GM19193 (cell line): ENCODE data around the gene GBP1.

Experiments
- POLR2A ChIP-seq: IDR thresholded peaks from 4 replicates; pipeline ENCODE4 v1.6.1; 2011; ENCODE audit not compliant: insufficient read depth, insufficient read length; ENCODE audit errors: extremely low read depth

GBP1 gene

GRCh38 chr1:89069951-89070350 lies 4.9 kb upstream of the GBP1 start:
- TF ChIP-seq POLR2A = no peak

GRCh38 chr1:89068291-89068690 lies 3.3 kb upstream of the GBP1 start:
- no peak for TF ChIP-seq POLR2A

- no peak for TF ChIP-seq POLR2A
These were observed 376 bp downstream of the GBP1 start for GRCh38 chr1:89064632-89065031.

DNA sequence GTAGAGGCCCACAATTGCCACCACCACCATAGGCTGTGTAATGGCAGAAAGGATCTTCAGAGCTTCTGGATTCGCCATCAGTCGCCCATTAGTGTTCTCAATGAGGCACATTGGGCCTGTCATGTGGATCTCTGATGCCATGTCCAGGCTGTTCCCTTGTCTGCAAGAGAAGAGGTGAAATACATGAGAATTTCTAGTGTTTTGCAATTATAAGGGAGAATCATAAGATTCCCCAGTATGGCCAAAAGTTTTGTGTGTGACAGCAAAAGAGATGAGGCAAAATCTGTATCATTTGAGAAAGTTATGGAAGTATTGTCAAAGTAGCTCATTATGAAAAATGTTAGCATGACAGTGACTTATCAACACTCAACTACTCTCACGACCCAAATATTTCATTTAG lies 1.9 kb downstream of the GBP1 start:
- no peak for TF ChIP-seq POLR2A

DNA sequence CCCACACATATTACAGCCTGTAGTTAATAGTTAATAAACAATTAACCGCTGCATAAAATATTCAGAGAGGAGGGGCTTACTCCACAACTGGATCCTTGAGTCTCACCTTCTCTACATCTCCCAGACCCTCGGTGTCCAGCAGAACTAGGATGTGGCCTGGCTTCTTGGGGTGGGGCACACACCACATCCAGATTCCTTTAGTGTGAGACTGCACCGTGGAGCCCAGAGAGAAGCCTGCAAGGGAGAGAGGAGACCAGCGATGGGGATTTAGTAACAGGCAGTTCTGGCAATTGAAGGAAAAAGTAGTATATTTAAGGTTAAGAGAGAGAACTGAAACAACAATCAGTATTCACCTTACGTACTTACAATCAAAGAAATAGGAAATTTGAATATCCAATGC lies 4.9 kb downstream of the GBP1 start:
- no peak for TF ChIP-seq POLR2A

- TF ChIP-seq POLR2A = no peak
These were observed 13.1 kb downstream of the GBP1 start for GRCh38 chr1:89051955-89052312.

DNA sequence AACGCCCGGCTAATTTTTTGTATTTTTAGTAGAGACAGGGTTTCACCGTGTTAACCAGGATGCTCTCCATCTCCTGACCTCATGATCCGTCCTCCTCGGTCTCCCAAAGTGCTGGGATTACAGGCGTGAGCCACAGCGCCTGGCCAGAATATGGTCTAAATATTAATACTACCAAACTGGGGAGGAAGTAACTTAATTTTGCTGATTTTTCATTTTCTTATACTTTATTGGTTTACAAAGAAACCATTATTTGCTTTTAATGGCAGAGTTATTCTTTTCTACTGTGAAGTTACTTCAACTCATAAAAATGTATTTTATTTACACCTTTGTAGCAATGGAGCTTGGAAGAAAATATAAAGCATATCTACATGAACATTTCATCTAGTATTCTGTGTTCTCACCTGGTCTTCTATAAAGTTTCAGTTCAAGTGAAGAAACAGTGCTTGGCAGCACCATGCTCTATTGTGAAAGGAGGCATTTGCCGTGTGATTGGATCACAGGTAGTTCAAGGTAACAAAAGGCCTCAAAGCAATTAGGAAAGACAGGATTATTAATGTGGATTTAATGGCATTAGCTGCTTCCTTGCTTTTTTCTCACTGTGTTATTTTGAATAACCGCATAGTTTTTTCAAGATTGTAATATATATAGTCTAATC lies 13.6 kb downstream of the GBP1 start:
- TF ChIP-seq POLR2A = no peak

- TF ChIP-seq POLR2A = no peak
These were observed 14.4 kb downstream of the GBP1 start for GRCh38 chr1:89050649-89051033.

DNA sequence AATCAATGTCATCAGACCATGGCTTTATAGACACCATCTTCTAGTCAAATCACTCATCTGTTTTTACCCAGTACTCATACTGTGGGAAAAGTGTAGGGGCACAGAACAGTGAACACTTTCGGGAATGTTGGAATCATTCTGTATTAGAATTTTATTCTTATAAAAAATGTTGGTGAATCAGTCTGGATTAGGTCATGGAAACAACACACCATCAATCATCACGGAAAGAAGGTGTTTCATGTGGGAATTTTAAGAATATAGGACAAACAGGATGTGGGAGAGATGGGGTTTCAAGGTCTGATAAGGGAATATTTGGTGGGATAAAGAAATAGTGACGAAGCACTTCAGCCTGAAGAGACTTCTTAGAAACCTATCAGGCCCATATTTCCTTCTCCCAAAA lies 17.3 kb downstream of the GBP1 start:
- TF ChIP-seq POLR2A = no peak

- no peak for TF ChIP-seq POLR2A
These were observed 19.9 kb downstream of the GBP1 start for GRCh38 chr1:89044970-89045721.

- no peak for TF ChIP-seq POLR2A
These were observed 21.1 kb downstream of the GBP1 start for GRCh38 chr1:89043940-89044339.

DNA sequence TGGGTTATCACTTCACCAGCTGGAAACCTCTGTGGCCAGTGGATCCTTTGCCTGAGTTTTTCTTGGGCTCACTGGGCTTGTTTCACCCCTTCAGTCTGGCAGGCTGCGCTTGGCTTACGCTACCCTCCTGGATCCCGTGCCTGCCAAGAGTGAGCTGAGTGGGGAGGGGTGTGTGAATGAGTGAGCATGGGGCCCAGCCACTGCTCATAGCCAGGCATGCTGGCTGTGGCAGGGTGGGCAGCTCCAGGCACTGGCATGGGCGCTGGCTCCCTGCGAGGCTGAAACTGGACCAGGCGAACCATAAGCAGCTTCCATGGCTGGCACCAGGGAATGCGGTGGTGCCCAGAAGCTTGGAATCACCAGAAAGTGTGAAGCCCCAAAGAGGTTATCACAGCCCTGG lies 22.5 kb downstream of the GBP1 start:
- no peak for TF ChIP-seq POLR2A

DNA sequence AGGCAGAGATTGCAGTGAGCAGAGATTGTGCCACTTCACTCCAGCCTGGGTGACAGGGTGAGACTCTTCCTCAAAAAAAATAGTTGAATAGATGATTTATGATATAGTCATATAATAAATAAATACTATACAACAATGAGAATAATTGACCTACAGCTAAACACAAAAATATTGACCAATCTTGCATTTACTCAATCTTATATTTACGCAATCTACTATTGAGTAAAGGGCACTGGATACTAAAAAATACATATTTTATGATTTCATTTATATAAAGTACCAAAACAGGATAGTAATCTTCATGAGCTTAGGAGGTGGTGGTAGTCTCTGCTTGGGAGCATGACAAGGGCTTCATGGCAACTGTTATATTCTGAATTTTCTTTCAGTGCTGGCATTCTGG lies 23.3 kb downstream of the GBP1 start:
- no peak for TF ChIP-seq POLR2A

DNA sequence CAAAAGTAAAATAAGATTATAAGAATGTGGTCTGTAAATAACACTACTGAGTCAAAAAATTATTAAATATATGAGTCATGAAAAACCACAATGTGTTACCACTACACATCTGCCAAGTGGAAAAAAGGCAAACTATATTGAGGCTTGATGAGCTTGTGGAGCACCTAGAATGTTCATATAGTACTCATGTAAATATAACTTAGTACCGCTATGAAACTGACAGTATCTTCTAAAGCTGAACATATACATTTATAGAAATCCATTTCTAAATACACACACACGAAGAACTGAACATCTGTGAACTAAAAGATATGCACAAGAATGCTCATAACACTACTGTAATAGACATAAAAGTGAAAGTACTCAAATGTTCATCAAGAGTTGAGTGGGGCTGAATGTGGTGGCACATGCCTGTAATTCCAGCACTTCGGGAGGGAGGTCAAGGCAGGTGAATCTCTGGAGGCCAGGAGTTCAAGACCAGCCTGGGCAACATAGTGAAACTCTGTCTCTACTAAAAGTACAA lies 23.8 kb downstream of the GBP1 start:
- no peak for TF ChIP-seq POLR2A

DNA sequence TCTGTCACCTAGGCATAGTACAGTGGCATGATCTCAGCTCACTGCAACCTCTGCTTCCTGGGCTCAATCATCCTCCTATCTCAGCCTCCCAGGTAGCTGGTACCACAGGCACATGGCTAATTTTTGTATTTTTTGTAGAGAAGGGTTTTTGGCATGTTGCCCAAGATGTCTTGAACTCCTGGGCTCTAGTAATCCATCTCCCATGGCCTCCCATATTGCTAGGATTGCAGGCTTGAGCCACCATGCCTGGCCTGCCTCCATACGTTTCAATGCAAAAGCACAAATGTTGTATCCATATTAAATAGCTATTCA lies 24.7 kb downstream of the GBP1 start:
- TF ChIP-seq POLR2A = no peak

DNA sequence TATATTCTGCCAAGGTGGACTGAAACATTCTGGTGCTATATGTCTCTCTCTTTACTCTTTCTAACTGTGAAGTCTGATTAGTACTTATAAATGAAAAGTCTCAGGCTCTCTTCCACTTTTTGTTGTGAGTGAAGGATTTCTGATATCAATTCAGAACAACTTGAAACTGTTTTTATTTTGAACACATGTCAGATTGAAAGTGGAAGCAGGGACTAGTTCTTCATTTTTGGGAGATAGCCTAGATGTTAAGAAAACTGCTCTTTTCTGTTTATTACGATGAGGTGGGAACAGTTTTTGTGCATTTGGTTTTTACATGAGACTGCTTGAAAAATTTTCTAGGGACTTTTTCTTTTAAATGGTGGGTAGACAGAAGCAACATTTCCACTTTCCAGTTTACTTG lies 27.8 kb downstream of the GBP1 start:
- TF ChIP-seq POLR2A = no peak

DNA sequence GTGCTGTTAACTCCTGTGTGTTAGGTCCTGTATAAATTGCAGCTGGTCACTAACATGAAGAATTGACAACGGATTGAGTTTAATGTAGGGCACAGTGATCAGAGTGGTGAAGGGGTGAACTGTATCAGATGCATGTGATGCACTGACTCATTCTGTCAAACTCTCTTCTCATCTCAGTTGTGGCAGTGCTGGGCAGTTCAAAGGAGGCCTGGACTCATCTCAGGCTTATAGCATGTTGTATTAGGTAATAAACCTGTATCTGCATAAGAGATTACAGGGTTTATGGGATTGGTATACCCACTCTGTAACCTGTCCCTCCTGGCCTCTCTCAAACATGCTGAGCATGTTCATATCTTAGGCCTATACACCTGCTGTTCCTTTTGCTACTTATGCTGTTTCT lies 29.9 kb downstream of the GBP1 start:
- no peak for TF ChIP-seq POLR2A

DNA sequence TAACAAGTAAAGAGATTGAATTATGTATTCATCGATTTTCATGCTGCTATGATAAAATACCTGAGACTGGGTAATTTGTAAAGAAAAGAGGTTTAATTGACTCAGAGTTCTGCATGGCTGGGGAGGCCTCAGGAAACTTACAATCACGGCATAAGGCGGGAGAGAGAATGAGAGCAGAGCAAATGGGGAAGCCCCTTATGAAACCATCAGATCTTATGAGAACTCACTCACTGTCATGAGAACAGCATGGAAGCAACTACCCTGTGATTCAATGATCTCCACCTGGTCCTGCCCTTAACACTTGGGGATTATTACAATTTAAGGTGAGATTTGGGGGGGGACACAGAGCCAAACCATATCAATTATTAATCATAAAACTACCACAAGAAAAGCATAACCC lies 39.1 kb downstream of the GBP1 start:
- TF ChIP-seq POLR2A = no peak

DNA sequence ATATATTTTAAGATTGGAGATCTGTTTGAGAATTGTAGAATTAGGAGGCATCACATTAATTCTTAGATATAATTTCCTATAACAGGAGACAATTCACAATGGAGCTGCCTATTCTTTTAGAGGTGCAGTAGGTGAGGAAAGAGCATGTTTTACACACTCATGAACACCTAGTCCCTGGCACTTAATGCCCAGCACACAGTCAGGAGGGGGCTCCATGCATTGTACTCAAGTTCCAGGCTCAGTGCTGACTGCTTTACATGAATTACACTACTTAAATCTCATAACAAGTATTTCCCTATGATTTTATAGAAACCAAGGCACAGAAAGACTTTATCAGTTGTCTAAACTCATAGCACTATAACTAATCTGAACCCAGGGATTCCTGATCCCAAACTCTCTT lies 42.0 kb downstream of the GBP1 start:
- no peak for TF ChIP-seq POLR2A
